Subcutaneous adipose tissue (tissue), 4 donors: ENCODE results near the gene KCTD6. TPM values are rescaled to one million over a fixed set of nuclear protein-coding genes. Genes with fewer than 3 reads are reported as not detected.

Experiments
- total RNA-seq, 4 donors: library from RNA; depleted of rRNA; stranded (reverse); fragments of >200 nt; gene quantifications; one replicate each; pipeline ENCODE4 v1.1.0, GENCODE V29; 2016
- TF ChIP-seq, protein P1 (sequence below): fragments of 450-650 bp; IDR thresholded peaks from one replicate; pipeline ENCODE4 v1.5.1; 2016; ENCODE audit warnings: low read depth, mild to moderate bottlenecking, control low read depth, antibody characterized with exemption, moderate library complexity

The KCTD6 gene
- total RNA-seq, 4 donors from 2014 or later, result 13.9 to 17.8 (median 15.7) TPM

DNA sequence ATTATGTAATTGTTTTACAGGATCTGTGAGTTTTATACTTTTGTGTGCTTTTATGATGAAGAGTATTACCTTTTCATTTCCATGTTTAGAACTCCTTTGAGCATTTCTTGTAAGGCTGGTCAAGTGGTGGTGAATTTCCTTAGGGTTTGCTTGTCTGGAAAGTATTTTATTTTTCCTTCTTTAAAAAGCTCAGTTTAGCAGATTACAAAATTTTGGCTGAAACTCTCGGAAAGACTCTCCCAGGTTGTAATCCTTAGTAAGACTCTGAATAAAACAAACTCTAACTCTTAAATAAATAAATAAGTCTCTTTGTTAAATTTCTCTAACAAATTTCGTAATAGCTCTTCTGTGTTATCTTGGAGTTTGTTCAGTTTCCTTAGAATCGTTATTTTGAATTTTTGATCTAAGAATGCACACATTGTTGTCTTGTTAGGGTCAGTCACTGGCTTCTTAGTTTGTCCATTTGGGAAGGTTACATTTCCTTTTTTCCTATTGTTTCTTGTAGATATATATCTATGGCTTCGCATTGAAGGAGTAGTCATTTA lies 59.8 kb downstream of the KCTD6 start:
- TF ChIP-seq, protein P1, sequence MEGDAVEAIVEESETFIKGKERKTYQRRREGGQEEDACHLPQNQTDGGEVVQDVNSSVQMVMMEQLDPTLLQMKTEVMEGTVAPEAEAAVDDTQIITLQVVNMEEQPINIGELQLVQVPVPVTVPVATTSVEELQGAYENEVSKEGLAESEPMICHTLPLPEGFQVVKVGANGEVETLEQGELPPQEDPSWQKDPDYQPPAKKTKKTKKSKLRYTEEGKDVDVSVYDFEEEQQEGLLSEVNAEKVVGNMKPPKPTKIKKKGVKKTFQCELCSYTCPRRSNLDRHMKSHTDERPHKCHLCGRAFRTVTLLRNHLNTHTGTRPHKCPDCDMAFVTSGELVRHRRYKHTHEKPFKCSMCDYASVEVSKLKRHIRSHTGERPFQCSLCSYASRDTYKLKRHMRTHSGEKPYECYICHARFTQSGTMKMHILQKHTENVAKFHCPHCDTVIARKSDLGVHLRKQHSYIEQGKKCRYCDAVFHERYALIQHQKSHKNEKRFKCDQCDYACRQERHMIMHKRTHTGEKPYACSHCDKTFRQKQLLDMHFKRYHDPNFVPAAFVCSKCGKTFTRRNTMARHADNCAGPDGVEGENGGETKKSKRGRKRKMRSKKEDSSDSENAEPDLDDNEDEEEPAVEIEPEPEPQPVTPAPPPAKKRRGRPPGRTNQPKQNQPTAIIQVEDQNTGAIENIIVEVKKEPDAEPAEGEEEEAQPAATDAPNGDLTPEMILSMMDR, result no peak

Other genes starting within 250 kb of the KCTD6 start
- gene RPP14, start 185.9 kb upstream of the KCTD6 start, total RNA-seq, result 1 to 10 TPM; 5.9 to 8.6 (median 6.7) TPM
- gene HTD2, start 185.6 kb upstream of the KCTD6 start, total RNA-seq, result 10 to 100 TPM in 3 of 4 donors, 1 to 10 TPM in 1; 6.4 to 18.6 (median 13.9) TPM
- 10 to 100 TPM; 27.1 to 53.6 (median 30.7) TPM for gene PXK, start 159.2 kb upstream of the KCTD6 start, total RNA-seq
- gene PDHB, start 58.3 kb upstream of the KCTD6 start, total RNA-seq, result 10 to 100 TPM; 67.5 to 94.6 (median 74.7) TPM
- gene ACOX2, start 45.1 kb downstream of the KCTD6 start, total RNA-seq, result 10 to 100 TPM; 17.0 to 27.9 (median 24.1) TPM
- 10 to 100 TPM; 11.2 to 85.3 (median 49.5) TPM for gene FAM107A, start 85.3 kb downstream of the KCTD6 start, total RNA-seq
- gene FAM3D, start 174.7 kb downstream of the KCTD6 start, total RNA-seq, result not detected